C4-2B (cell line): ENCODE data around the gene EPB41.

Source experiments
- CTCF ChIP-seq: fragments of 450-650 bp; conservative IDR thresholded peaks from 2 replicates; pipeline ENCODE4 v1.5.1; 2017; ENCODE audit warnings: mild to moderate bottlenecking
- ZFX ChIP-seq: fragments of 450-650 bp; IDR thresholded peaks from 2 replicates; pipeline ENCODE4 v1.6.1; 2017

GRCh38 chr1:28890435-28890834 is 23.9 kb upstream of the EPB41 start:
- TF ChIP-seq CTCF = no peak
- no peak for TF ChIP-seq ZFX
